NT2/D1 (cell line): ENCODE results near the gene PRKAG2.
A peak's percentile ranks its signal among the peaks of the same experiment; 100 is the strongest.

Experiments used
- DNase-seq: peaks from one replicate; pipeline ENCODE4 v3.0.0-alpha.2; 2011; ENCODE audit warnings: low read depth, low spot score
- H3K27me3 ChIP-seq: 2 replicates; pipeline ENCODE4 v1.6.0; 2011; ENCODE audit warnings: mild to moderate bottlenecking; ENCODE audit not compliant: insufficient read length, insufficient read depth
- H3K36me3 ChIP-seq: 2 replicates; pipeline ENCODE4 v1.6.1; 2011; ENCODE audit warnings: mild to moderate bottlenecking, low read length, mixed read lengths; ENCODE audit not compliant: insufficient read depth, insufficient read length
- H3K4me1 ChIP-seq: 2 replicates; pipeline ENCODE4 v1.5.1; 2011; ENCODE audit not compliant: insufficient read depth, insufficient read length
- H3K4me3 ChIP-seq: 2 replicates; pipeline ENCODE4 v1.5.1; 2011; ENCODE audit warnings: low read depth; ENCODE audit not compliant: insufficient read length
- H3K9ac ChIP-seq: 2 replicates; pipeline ENCODE4 v1.6.0; 2011; ENCODE audit warnings: low read depth; ENCODE audit not compliant: insufficient read length
- H3K9me3 ChIP-seq: 2 replicates; pipeline ENCODE4 v1.5.1; 2011; ENCODE audit warnings: mild to moderate bottlenecking, low read length; ENCODE audit not compliant: insufficient read depth
- SUZ12 ChIP-seq: IDR thresholded peaks from 2 replicates; pipeline ENCODE4 v1.6.1; 2011; ENCODE audit not compliant: insufficient read length, insufficient read depth; ENCODE audit errors: extremely low read depth
- YY1 ChIP-seq: IDR thresholded peaks from 2 replicates; pipeline ENCODE4 v1.6.1; 2011; ENCODE audit not compliant: insufficient read length, insufficient read depth
- ZNF274 ChIP-seq: IDR thresholded peaks from 2 replicates; pipeline ENCODE4 v1.6.1; 2011; ENCODE audit warnings: mild to moderate bottlenecking, low read depth, low read length

Gene PRKAG2

DNA sequence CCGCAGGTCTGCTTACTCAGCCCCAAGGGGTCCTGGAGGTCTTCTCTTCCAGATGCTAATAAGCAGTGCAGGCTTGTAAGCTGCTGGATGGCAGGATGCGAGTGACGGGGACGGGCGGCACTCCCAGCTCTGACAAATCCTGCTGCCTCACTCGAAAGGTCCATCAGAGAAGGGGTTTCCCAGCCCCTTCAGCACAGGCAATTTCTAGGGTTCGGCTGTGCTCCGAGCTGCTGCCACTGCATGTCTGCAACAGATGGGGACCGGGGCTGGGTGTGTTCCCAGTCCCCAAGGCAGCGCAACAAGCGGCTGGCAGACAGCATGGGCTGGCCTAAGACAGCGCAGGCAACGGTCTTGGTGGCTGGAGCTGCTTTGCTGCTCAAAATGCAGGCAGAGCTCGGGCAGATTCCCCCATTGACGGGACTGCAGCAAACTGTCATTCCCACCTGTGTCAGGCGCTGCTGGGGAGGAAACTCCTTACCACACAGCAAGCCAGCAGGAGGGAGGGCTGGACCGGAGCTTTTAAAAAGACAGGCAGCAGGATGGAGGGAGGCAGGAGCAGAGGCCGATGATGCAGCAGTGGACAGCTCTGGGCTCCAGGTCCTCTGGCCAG, 62.4 kb downstream of the PRKAG2 start:
- Histone ChIP-seq H3K9me3 (no peaks in the 10 kb centered on the region), H3K27me3 (peaks cover 9% of the 10 kb centered on the region), H3K4me1 (peaks cover 20% of the 10 kb centered on the region), H3K4me3 (peak overlapping the region; percentile 0), H3K36me3 (no peaks in the 10 kb centered on the region), H3K9ac (peak overlapping the region; percentile 43)
- DNase-seq, result peak; percentile 36
- no peak for TF ChIP-seq YY1
- no peak for TF ChIP-seq SUZ12
- no peak for TF ChIP-seq ZNF274

DNA sequence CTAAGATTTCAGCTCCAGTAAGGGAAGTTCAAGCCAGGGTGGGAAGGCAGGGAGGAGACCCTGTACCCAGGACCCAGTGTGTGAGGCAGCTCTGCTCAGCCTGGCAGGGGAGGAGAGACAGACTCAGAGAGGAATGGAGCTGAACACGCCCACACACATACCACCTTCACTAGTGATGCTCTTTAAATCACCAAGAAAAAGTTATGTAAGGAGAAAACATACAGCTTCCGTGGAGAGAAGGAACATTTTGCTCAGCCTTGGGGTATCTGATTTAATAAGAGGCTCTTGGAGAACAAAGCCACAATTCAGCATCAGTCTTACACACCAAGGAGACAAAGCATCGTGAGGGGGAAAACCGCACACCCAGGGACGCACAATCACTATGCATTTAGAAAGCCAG, 62.9 kb downstream of the PRKAG2 start:
- H3K4me3 ChIP-seq, result no peak overlapping the region
- no peak for TF ChIP-seq YY1
- peaks cover 20% of the 10 kb centered on the region for H3K4me1 ChIP-seq
- no peak overlapping the region for H3K9ac ChIP-seq
- no peaks in the 10 kb centered on the region for H3K9me3 ChIP-seq
- no peak for DNase-seq
- H3K36me3 ChIP-seq, result no peaks in the 10 kb centered on the region
- H3K27me3 ChIP-seq, result peaks cover 9% of the 10 kb centered on the region

DNA sequence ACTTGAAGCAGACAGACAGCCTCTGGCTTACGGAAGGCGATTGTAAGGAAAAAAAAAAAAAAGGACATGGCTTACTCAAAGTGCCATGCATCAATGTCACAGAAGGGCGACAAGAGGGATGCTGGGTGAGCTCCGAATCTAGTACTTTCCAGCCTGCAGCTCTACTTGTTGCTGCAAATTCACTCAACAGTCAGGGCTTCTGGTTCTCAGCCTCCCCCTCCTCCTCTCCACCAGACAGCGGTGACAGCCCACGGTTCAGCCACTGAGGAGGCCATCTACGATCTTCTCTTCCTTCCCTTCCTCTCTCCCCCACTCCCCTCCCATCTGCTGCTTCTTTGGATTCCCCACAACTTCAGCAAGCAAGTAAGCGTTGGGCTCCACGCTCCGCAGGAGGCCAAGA, 63.5 kb downstream of the PRKAG2 start:
- Histone ChIP-seq H3K9me3 (no peaks in the 10 kb centered on the region), H3K4me3 (no peak overlapping the region), H3K9ac (peak overlapping the region; percentile 5), H3K27me3 (peaks cover 9% of the 10 kb centered on the region), H3K4me1 (peaks cover 20% of the 10 kb centered on the region), H3K36me3 (no peaks in the 10 kb centered on the region)
- TF ChIP-seq SUZ12, result no peak
- no peak for DNase-seq

DNA sequence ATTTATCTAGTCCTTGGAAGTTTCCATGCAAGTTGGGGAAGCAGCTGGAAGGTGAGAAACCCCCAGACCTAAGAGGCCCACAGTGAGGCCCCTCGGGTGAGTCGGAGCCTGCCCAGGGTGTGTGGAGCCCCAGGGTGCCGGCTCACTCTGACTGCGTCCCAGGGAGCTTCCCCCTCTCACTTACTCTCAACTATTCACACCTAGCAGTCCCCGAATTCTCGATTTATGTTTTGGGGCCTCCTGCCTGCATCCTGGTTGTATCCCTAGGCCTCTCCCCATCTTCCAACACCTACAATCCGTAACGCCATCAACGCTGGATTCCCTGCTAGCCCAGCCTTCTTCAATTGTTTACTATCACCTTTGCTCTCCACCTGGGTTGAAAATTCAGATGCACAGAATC, 63.9 kb downstream of the PRKAG2 start:
- H3K4me3 ChIP-seq, result no peak overlapping the region
- no peaks in the 10 kb centered on the region for H3K9me3 ChIP-seq
- no peaks in the 10 kb centered on the region for H3K36me3 ChIP-seq
- TF ChIP-seq ZNF274 (no peak), SUZ12 (no peak), YY1 (no peak)
- H3K27me3 ChIP-seq, result peaks cover 9% of the 10 kb centered on the region
- no peak for DNase-seq
- no peak overlapping the region for H3K9ac ChIP-seq
- H3K4me1 ChIP-seq, result peaks cover 20% of the 10 kb centered on the region

DNA sequence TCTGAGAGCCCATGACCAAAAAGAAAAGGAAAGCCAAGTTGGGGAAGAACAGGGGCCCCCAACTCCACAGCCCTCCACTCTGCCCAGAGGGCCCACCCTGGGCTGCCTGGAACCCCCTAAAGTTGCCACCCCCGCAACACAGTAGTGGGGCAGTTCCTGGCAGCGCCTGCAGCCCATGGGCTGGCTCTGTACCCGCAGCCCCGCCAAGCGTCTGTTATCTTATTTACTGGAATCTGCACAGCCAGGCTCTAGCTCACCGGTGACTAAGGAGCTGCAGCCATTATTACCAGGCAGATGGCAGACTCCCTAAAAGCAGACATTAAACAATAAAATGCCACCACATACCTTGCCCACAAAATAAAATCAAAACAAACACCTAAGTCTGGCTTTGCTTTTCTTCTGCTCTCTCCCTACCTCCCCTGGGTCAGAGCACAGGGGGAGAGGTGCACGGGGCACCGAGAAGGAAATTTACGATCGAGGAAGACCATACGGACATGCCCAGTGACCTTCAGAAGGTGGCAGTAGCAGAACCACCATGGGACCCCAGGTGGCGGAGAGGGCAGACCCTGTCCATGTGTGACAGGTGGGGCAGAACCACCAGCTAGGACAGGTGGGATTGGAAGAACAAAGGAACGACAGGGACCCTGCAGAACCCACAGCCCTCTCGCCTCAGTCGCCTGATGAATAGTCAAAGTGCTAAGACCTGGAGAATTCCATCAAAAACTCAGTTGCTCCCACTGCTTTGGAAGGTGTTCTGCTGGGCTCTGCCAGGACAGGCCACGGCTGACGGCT, 66.3 kb downstream of the PRKAG2 start:
- Histone ChIP-seq H3K36me3 (no peaks in the 10 kb centered on the region), H3K9ac (no peak overlapping the region), H3K4me3 (no peak overlapping the region), H3K27me3 (peaks cover 9% of the 10 kb centered on the region), H3K9me3 (no peaks in the 10 kb centered on the region), H3K4me1 (peaks cover 17% of the 10 kb centered on the region)
- DNase-seq, result no peak
- TF ChIP-seq ZNF274, result no peak

DNA sequence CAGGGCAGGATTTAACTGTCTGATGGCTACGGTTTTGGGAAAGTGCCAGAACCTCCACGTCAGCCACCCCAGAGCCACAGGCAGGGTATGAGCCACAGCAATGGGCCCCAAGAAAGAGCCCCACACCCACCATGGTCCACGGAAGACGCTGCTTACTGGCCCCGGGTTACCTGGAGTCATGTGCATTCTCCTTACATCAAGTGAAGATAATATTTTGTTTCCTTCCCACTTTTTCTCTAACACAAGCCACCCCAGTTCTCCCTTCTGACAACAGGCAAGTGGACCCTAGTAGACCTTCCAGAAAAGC, 67.1 kb downstream of the PRKAG2 start:
- no peak for DNase-seq
- no peaks in the 10 kb centered on the region for H3K36me3 ChIP-seq
- H3K9me3 ChIP-seq, result no peaks in the 10 kb centered on the region
- no peak for TF ChIP-seq ZNF274
- no peak for TF ChIP-seq SUZ12
- no peak for TF ChIP-seq YY1
- H3K27me3 ChIP-seq, result peaks cover 9% of the 10 kb centered on the region
- H3K4me3 ChIP-seq, result no peak overlapping the region
- H3K4me1 ChIP-seq, result peaks cover 11% of the 10 kb centered on the region
- no peak overlapping the region for H3K9ac ChIP-seq

DNA sequence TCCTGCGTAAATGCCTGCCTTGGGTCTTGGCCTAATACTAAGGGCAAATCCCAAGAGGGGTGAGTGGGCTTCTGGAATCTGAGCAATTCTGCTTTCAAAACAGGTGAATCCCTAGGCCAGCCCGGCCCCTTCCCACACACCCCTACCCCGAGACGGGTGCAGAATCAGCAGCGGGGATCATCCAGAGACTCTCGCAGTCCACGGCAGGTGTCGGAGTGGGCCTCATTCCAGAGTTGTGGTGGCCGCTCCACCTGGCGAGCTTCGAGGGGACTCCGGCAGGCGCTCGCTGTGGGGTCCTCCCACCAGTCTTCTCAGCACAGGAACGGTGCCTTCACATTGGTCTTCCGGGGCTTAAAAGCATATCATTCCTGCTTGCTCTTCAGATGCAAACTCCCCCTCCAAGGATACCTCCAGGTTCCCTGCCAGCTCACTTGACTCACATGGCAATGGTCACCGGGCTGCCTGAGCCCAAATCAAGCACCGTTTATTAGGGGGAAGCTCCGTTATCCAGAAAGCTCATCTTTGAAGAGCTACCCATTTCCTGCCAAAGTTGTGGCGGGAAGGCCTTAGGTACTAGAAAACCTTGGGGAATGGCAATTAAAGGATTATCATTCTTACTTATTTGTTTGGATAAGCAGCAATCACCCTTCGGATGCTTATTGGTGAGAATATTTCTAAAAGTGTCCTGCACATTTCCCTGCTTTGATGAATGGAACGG, 67.6 kb downstream of the PRKAG2 start:
- Histone ChIP-seq H3K27me3 (peaks cover 9% of the 10 kb centered on the region), H3K4me1 (peaks cover 6% of the 10 kb centered on the region), H3K9ac (no peak overlapping the region), H3K4me3 (no peak overlapping the region), H3K36me3 (no peaks in the 10 kb centered on the region), H3K9me3 (no peaks in the 10 kb centered on the region)
- DNase-seq, result no peak
- TF ChIP-seq ZNF274 (no peak), SUZ12 (no peak), YY1 (no peak)
